SK-N-MC (cell line): Measurements from ENCODE around the gene CDC73.

Experiments used
- DNase-seq: peaks from one replicate; pipeline ENCODE4 v3.0.0-alpha.2; 2011; ENCODE audit warnings: low read depth, low spot score
- H3K27ac ChIP-seq: fragments of 200-600 bp; sonication (generic); 2 replicates; pipeline ENCODE4 v1.5.1; 2016; ENCODE audit warnings: mixed run types
- H3K36me3 ChIP-seq: fragments of 200-600 bp; sonication (generic); 2 replicates; pipeline ENCODE4 v1.6.1; 2017; ENCODE audit warnings: antibody characterized with exemption, low read length, mixed read lengths; ENCODE audit not compliant: insufficient read depth
- H3K4me3 ChIP-seq: fragments of 200-600 bp; sonication (generic); 2 replicates; pipeline ENCODE4 v1.5.1; 2016
- H3K9ac ChIP-seq: fragments of 200-600 bp; sonication (generic); 2 replicates; pipeline ENCODE4 v1.8.0; 2017; ENCODE audit warnings: mixed run types, mixed read lengths; ENCODE audit not compliant: insufficient read length
- H3K9me3 ChIP-seq: fragments of 200-600 bp; sonication (generic); 2 replicates; pipeline ENCODE4 v1.6.1; 2017; ENCODE audit warnings: low read depth, mild to moderate bottlenecking, antibody characterized with exemption, low read length, moderate library complexity, mixed read lengths
- EZH2 ChIP-seq: fragments of 200-600 bp; sonication (generic); IDR thresholded peaks from one replicate; pipeline ENCODE4 v1.6.1; 2017; ENCODE audit warnings: antibody characterized with exemption
- FOXP2 ChIP-seq: optimal IDR thresholded peaks from 2 replicates; pipeline ENCODE3; 2011; ENCODE audit warnings: mild to moderate bottlenecking, moderate library complexity; ENCODE audit not compliant: insufficient read depth; ENCODE audit errors: extremely low read length, control extremely low read depth
- POLR2AphosphoS5 ChIP-seq: IDR thresholded peaks from 2 replicates; pipeline ENCODE4 v1.6.1; 2012; ENCODE audit warnings: mild to moderate bottlenecking, low read depth, low read length, borderline replicate concordance

CDC73 gene

GRCh38 chr1:193094112-193094511 lies 27.7 kb upstream of the CDC73 start:
- peaks cover 33% of the 10 kb centered on the region for H3K36me3 ChIP-seq
- no peak overlapping the region for H3K9ac ChIP-seq
- no peak for DNase-seq
- TF ChIP-seq POLR2AphosphoS5 (no peak), EZH2 (no peak), FOXP2 (no peak)
- no peaks in the 10 kb centered on the region for H3K9me3 ChIP-seq
- no peak overlapping the region for H3K4me3 ChIP-seq
- H3K27ac ChIP-seq = no peak overlapping the region

GRCh38 chr1:193102662-193103061 lies 19.2 kb upstream of the CDC73 start:
- H3K4me3 ChIP-seq = no peak overlapping the region
- H3K9me3 ChIP-seq = no peaks in the 10 kb centered on the region
- TF ChIP-seq POLR2AphosphoS5 = no peak
- TF ChIP-seq EZH2 = no peak
- TF ChIP-seq FOXP2 = no peak
- H3K27ac ChIP-seq = no peak overlapping the region
- no peaks in the 10 kb centered on the region; the same call in 1 of the 2 replicates for H3K36me3 ChIP-seq
- no peak for DNase-seq
- no peak overlapping the region for H3K9ac ChIP-seq

- peak overlapping the region; percentile 74 for H3K9ac ChIP-seq
- no peaks in the 10 kb centered on the region for H3K9me3 ChIP-seq
- DNase-seq = no peak
- H3K4me3 ChIP-seq = peak overlapping the region; percentile 85
- no peaks in the 10 kb centered on the region; the same call in 1 of the 2 replicates for H3K36me3 ChIP-seq
- TF ChIP-seq FOXP2 (no peak), EZH2 (no peak), POLR2AphosphoS5 (no peak)
- H3K27ac ChIP-seq = no peak overlapping the region
Observed at GRCh38 chr1:193103759-193104501, 17.9 kb upstream of the CDC73 start.

GRCh38 chr1:193104502-193104906 lies 17.3 kb upstream of the CDC73 start:
- H3K27ac ChIP-seq = no peak overlapping the region

GRCh38 chr1:193104907-193105820 lies 16.7 kb upstream of the CDC73 start, which contains the start of gene GLRX2:
GLRX2 (minus strand) TSS chr1:193105414; CDS start chr1:193105382, 32 bp downstream.
- DNase-seq = no peak
- Histone ChIP-seq H3K27ac (no peak within 1 kb of the TSS), H3K36me3 (no peaks in the 10 kb centered on the region), H3K9ac (peak within 1 kb of the TSS; percentile 74), H3K9me3 (no peaks in the 10 kb centered on the region), H3K4me3 (peak within 1 kb of the TSS; percentile 85)
- TF ChIP-seq FOXP2 (no peak), POLR2AphosphoS5 (peak; percentile 75; the same call in 1 of the 2 replicates)

More at GRCh38 chr1:193104502-193104906, 17.3 kb upstream of the CDC73 start:
- peak overlapping the region; percentile 74 for H3K9ac ChIP-seq
- no peaks in the 10 kb centered on the region; the same call in 1 of the 2 replicates for H3K36me3 ChIP-seq
- no peak for DNase-seq
- peak overlapping the region; percentile 85 for H3K4me3 ChIP-seq
- TF ChIP-seq FOXP2 = no peak
- no peak for TF ChIP-seq EZH2
- H3K9me3 ChIP-seq = no peaks in the 10 kb centered on the region

- DNase-seq = no peak
- H3K27ac ChIP-seq = no peak overlapping the region
- TF ChIP-seq EZH2 = no peak
- no peak for TF ChIP-seq POLR2AphosphoS5
- peak overlapping the region; percentile 74 for H3K9ac ChIP-seq
- no peaks in the 10 kb centered on the region for H3K36me3 ChIP-seq
- peak overlapping the region; percentile 85 for H3K4me3 ChIP-seq
- H3K9me3 ChIP-seq = no peaks in the 10 kb centered on the region
Observed at GRCh38 chr1:193105821-193106177, 16.0 kb upstream of the CDC73 start.

- DNase-seq = no peak
- Histone ChIP-seq H3K9me3 (no peaks in the 10 kb centered on the region), H3K4me3 (no peak overlapping the region), H3K9ac (no peak overlapping the region), H3K27ac (no peak overlapping the region), H3K36me3 (no peaks in the 10 kb centered on the region)
- TF ChIP-seq POLR2AphosphoS5 (no peak), FOXP2 (no peak), EZH2 (no peak)
Observed at GRCh38 chr1:193108471-193108870, 13.4 kb upstream of the CDC73 start.

- no peak overlapping the region for H3K9ac ChIP-seq
- no peaks in the 10 kb centered on the region for H3K36me3 ChIP-seq
- no peak overlapping the region for H3K27ac ChIP-seq
- DNase-seq = no peak
- TF ChIP-seq FOXP2 (no peak), EZH2 (no peak), POLR2AphosphoS5 (no peak)
- no peaks in the 10 kb centered on the region for H3K9me3 ChIP-seq
- no peak overlapping the region for H3K4me3 ChIP-seq
Observed at GRCh38 chr1:193109619-193110018, 12.2 kb upstream of the CDC73 start.

GRCh38 chr1:193110246-193110645 lies 11.6 kb upstream of the CDC73 start:
- H3K4me3 ChIP-seq = no peak overlapping the region
- no peaks in the 10 kb centered on the region for H3K36me3 ChIP-seq
- H3K9me3 ChIP-seq = no peaks in the 10 kb centered on the region
- H3K27ac ChIP-seq = no peak overlapping the region
- no peak for DNase-seq
- no peak overlapping the region for H3K9ac ChIP-seq
- TF ChIP-seq EZH2 (no peak), FOXP2 (no peak), POLR2AphosphoS5 (no peak)
